ENCODE data around the gene APOC4.

GRCh38 chr19:44985445-44985844 is 43.4 kb downstream of the APOC4 start:
- TF ChIP-seq EZH2 (IDR thresholded peaks at IDR 0.05; ENCODE audit: borderline replicate concordance, insufficient read depth, low read depth, low read length, poor library complexity, severe bottlenecking) = no peak
- no peak for TF ChIP-seq CTCF (IDR thresholded peaks at IDR 0.05)

Measured in B cell (primary cell).